ENCODE measurements around the gene TIGD2. TPM values are rescaled to one million over a fixed set of nuclear protein-coding genes. Genes with fewer than 3 reads are reported as not detected.
A peak's percentile ranks its signal among the peaks of the same experiment; 100 is the strongest.

The TIGD2 gene
- total and polyA plus RNA-seq, 9 of the 15 experiments (the other 6 are each of a cell fraction or from before 2014, with no cell fraction given): 3.6 to 15.0 (median 9.8) TPM

DNA sequence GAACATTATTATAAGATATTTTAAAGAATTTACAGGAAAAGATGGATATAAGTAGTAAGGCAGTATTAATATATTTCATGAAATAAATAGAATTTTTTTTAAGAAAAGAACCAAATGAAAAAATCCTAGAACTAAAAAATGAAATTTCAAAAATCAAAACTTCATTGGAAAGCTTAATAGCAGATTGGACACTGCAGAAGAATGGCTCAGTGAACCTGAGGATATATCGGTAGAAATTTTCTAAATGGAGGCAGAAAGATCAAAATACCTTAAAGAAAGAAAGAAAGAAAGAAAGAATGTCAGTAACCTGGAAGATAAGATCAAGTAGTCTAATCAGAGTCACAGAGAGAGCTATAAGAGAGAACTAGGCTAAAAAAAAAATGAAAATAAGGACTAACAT is 33.0 kb upstream of the TIGD2 start:
- TF ChIP-seq CBX3 (IDR thresholded peaks at IDR 0.05; ENCODE audit: borderline replicate concordance in 1 of 2, low read length in 2 of 2): 0 out of 3 replicates have a peak, but pooled peaks of 1 of the 2 experiments have one; percentile 41
- TF ChIP-seq NFRKB (IDR thresholded peaks at IDR 0.05; ENCODE audit: low read depth): no peak
- TF ChIP-seq CBX5 (IDR thresholded peaks at IDR 0.05; ENCODE audit: borderline replicate concordance, low read depth): 0 out of 2 replicates have a peak, but pooled peaks have one; percentile 42
- peak; percentile 74; the same call in 1 of the 2 replicates for TF ChIP-seq ZFP30 (CRISPR knock-in tag; IDR thresholded peaks at IDR 0.05; ENCODE audit: borderline replicate concordance)
- no peak for TF ChIP-seq EP400 (IDR thresholded peaks at IDR 0.05)
- TF ChIP-seq, protein P1, sequence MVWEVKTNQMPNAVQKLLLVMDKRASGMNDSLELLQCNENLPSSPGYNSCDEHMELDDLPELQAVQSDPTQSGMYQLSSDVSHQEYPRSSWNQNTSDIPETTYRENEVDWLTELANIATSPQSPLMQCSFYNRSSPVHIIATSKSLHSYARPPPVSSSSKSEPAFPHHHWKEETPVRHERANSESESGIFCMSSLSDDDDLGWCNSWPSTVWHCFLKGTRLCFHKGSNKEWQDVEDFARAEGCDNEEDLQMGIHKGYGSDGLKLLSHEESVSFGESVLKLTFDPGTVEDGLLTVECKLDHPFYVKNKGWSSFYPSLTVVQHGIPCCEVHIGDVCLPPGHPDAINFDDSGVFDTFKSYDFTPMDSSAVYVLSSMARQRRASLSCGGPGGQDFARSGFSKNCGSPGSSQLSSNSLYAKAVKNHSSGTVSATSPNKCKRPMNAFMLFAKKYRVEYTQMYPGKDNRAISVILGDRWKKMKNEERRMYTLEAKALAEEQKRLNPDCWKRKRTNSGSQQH (CRISPR knock-in tag; IDR thresholded peaks at IDR 0.05): no peak
- no peak for TF ChIP-seq SRSF9 (IDR thresholded peaks at IDR 0.05; ENCODE audit: borderline replicate concordance, low read depth, low read length)
- no peak for TF ChIP-seq SRSF7 (optimal IDR thresholded peaks at IDR 0.05; ENCODE audit: low read depth, low read length)
- no peak for TF ChIP-seq SP2 (IDR thresholded peaks at IDR 0.05; ENCODE audit: extremely low read depth, low read depth, low read length, poor library complexity, severe bottlenecking)
- peak; percentile 59; the same call in 1 of the 2 replicates for TF ChIP-seq TRIM28 (IDR thresholded peaks at IDR 0.05)
- no peak for TF ChIP-seq ZNF696 (CRISPR knock-in tag; conservative IDR thresholded peaks at IDR 0.05)
- no peak for TF ChIP-seq ZBTB26 (CRISPR knock-in tag; IDR thresholded peaks at IDR 0.05)
- Histone ChIP-seq H3K79me2 (ENCODE audit: control insufficient read depth, insufficient read depth, low read length) (no peaks in the 10 kb centered on the region), H2AFZ (ENCODE audit: low read depth, low read length) (no peak overlapping the region), H3K27ac (ENCODE audit: extremely low read depth, low read depth, low read length) (no peak overlapping the region), H4K20me1 (replicated peaks; ENCODE audit: control insufficient read depth, insufficient read depth, low read length) (no peaks in the 10 kb centered on the region), H3K4me1 (replicated peaks in 1 of 2; ENCODE audit: control insufficient read depth in 2 of 2, insufficient read depth in 2 of 2, low read length in 2 of 2) (no peaks in the 10 kb centered on the region), H3K9ac (ENCODE audit: insufficient read depth in 1 of 2, low read depth in 2 of 2, low read length in 2 of 2) (no peak overlapping the region), H3K36me3 (ENCODE audit: control insufficient read depth, insufficient read depth, low read length) (no peaks in the 10 kb centered on the region), H3K9me3 (replicated peaks; ENCODE audit: control insufficient read depth, insufficient read depth, low read depth, low read length) (peaks cover 6% of the 10 kb centered on the region), H3K9me1 (ENCODE audit: control insufficient read depth, insufficient read depth, low read length) (no peaks in the 10 kb centered on the region), H3K4me2 (ENCODE audit: insufficient read depth, low read length) (no peak overlapping the region), H3K4me3 (no peak overlapping the region), H3K27me3 (ENCODE audit: control insufficient read depth in 2 of 2, insufficient read depth in 2 of 2, low read length in 2 of 2) (no peaks in the 10 kb centered on the region; a peak in 1 of 5 replicates)
- ChIA-PET POLR2A (no interaction called here), CTCF (ENCODE audit: low intra/inter-chr PET ratio) (no interaction called here)
- ATAC-seq (no peak), DNase-seq (ENCODE audit: extremely low read depth in 1 of 4, low spot score in 3 of 4) (no peak), FAIRE-seq (no peak)
- intact Hi-C loops (cut with micrococcal nuclease) (no loop called here), in situ Hi-C loops (cut with MboI) (no loop called here)
- no TSS peak for BruUV-seq (replicated peaks)
- 0% methylated on average over 1 of the region's 1 CpG for WGBS (ENCODE audit: insufficient coverage, low coverage, missing lambda C conversion rate)
